ENCODE data around the gene CCDC92. TPM values are rescaled to one million over a fixed set of nuclear protein-coding genes. Genes with fewer than 3 reads are reported as not detected.

The CCDC92 gene
- total and polyA plus RNA-seq, 10 of the 15 experiments (the other 5 are each of a cell fraction or from before 2014, with no cell fraction given), result 0.53 to 11.8 (median 4.2) TPM

DNA sequence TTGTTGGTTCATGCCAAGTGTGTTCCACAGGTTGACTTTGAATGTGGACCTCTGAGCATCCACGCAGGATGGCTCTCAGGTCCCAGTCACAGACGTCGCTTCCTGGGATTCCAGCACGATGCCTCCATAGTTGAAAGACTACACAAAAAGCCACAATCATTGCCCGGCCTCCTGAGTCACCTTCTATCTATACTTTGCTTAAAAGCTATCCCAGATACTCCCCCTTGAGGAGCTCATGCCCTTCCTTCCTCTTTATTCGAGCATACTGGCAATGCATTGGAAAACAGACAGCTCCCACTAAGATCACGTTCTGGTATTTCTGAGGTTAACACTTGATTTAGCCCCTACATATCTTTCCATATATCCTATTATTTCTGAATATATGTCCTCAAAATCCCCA is 40.4 kb upstream of the CCDC92 start:
- no peak for DNase-seq (ENCODE audit: low read depth, low spot score)
- POLR2A ChIA-PET, result no interaction called here
- no peak for TF ChIP-seq ZNF207 (IDR thresholded peaks at IDR 0.05; ENCODE audit: borderline replicate concordance)
- no peak for TF ChIP-seq TCF7 (IDR thresholded peaks at IDR 0.05; ENCODE audit: borderline replicate concordance)
- TF ChIP-seq RFX5 (IDR thresholded peaks at IDR 0.05; ENCODE audit: low read depth, low read length), result no peak
- TF ChIP-seq ZNF217 (IDR thresholded peaks at IDR 0.05), result no peak
- no peak for TF ChIP-seq RB1 (IDR thresholded peaks at IDR 0.05; ENCODE audit: borderline replicate concordance)
- TF ChIP-seq ZZZ3 (IDR thresholded peaks at IDR 0.05; ENCODE audit: control insufficient read depth, insufficient read length, low read depth), result no peak
- no peak for TF ChIP-seq MTA3 (IDR thresholded peaks at IDR 0.05; ENCODE audit: borderline replicate concordance, low read length)
- TF ChIP-seq, protein P1, sequence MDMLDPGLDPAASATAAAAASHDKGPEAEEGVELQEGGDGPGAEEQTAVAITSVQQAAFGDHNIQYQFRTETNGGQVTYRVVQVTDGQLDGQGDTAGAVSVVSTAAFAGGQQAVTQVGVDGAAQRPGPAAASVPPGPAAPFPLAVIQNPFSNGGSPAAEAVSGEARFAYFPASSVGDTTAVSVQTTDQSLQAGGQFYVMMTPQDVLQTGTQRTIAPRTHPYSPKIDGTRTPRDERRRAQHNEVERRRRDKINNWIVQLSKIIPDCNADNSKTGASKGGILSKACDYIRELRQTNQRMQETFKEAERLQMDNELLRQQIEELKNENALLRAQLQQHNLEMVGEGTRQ (IDR thresholded peaks at IDR 0.05; ENCODE audit: borderline replicate concordance, low read depth, low read length), result no peak
- no peak for TF ChIP-seq CHD2 (IDR thresholded peaks at IDR 0.05; ENCODE audit: borderline replicate concordance, low read depth, low read length)
- TF ChIP-seq SUPT20H (IDR thresholded peaks at IDR 0.05; ENCODE audit: borderline replicate concordance, control insufficient read depth, low read depth, low read length), result no peak
- TF ChIP-seq ZBED1 (IDR thresholded peaks at IDR 0.05; ENCODE audit: borderline replicate concordance), result no peak
- no peak for TF ChIP-seq TARDBP (IDR thresholded peaks at IDR 0.05; ENCODE audit: borderline replicate concordance)
- TF ChIP-seq STAT3 (IDR thresholded peaks at IDR 0.05; ENCODE audit: low read depth, low read length), result no peak
- TF ChIP-seq FOS (IDR thresholded peaks at IDR 0.05; ENCODE audit: borderline replicate concordance, extremely low read depth, insufficient read length), result no peak
- TF ChIP-seq, protein P2, sequence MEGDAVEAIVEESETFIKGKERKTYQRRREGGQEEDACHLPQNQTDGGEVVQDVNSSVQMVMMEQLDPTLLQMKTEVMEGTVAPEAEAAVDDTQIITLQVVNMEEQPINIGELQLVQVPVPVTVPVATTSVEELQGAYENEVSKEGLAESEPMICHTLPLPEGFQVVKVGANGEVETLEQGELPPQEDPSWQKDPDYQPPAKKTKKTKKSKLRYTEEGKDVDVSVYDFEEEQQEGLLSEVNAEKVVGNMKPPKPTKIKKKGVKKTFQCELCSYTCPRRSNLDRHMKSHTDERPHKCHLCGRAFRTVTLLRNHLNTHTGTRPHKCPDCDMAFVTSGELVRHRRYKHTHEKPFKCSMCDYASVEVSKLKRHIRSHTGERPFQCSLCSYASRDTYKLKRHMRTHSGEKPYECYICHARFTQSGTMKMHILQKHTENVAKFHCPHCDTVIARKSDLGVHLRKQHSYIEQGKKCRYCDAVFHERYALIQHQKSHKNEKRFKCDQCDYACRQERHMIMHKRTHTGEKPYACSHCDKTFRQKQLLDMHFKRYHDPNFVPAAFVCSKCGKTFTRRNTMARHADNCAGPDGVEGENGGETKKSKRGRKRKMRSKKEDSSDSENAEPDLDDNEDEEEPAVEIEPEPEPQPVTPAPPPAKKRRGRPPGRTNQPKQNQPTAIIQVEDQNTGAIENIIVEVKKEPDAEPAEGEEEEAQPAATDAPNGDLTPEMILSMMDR (IDR thresholded peaks at IDR 0.05 in 2 of 3, conservative IDR thresholded peaks at IDR 0.05 in 1 of 3; ENCODE audit: control insufficient read depth in 2 of 3, extremely low read depth in 1 of 3, insufficient read depth in 1 of 3, low read depth in 3 of 3, low read length in 3 of 3), result no peak
- TF ChIP-seq CBX3 (IDR thresholded peaks at IDR 0.05; ENCODE audit: borderline replicate concordance, low read depth), result no peak
- no peak for TF ChIP-seq CHD4 (IDR thresholded peaks at IDR 0.05)
- RAD21 ChIA-PET (ENCODE audit: unreplicated experiment), result no interaction called here
- H3K9me3 ChIP-seq (replicated peaks; ENCODE audit: control insufficient read depth, insufficient read depth, low read length), result no peaks in the 10 kb centered on the region
- no peak for ATAC-seq
- H3K4me2 ChIP-seq (ENCODE audit: control insufficient read depth, insufficient read depth), result no peak overlapping the region
- H3K9ac ChIP-seq (ENCODE audit: control insufficient read depth, insufficient read depth, low read length), result no peak overlapping the region
- SMC1A ChIA-PET (ENCODE audit: uncharacterized antibody, unreplicated experiment), result no interaction called here
- in situ Hi-C loops (cut with MboI) (no loop called here), intact Hi-C loops (cut with micrococcal nuclease; ENCODE audit: unreplicated experiment) (no loop called here)
- H2AFZ ChIP-seq (ENCODE audit: control insufficient read depth, low read depth, low read length), result no peak overlapping the region
- H3K27ac ChIP-seq (ENCODE audit: control insufficient read depth, insufficient read depth), result no peak overlapping the region
- H3K4me3 ChIP-seq, result no peak overlapping the region
- no peaks in the 10 kb centered on the region for H3K79me2 ChIP-seq (ENCODE audit: control insufficient read depth, insufficient read depth, low read length)
- no TSS peak for BruUV-seq (replicated peaks)
- 85% methylated on average over 7 of the region's 7 CpGs for WGBS (ENCODE audit: insufficient coverage, insufficient replicate concordance, low lambda C conversion rate, missing lambda C conversion rate)
- CTCF ChIA-PET, result no interaction called here
- H4K20me1 ChIP-seq (ENCODE audit: control insufficient read depth, insufficient read depth), result no peaks in the 10 kb centered on the region
- FAIRE-seq, result no peak
- H3K36me3 ChIP-seq (ENCODE audit: control insufficient read depth in 2 of 2, insufficient read depth in 2 of 2, low read length in 1 of 2), result peaks cover 0 to 15% of the 10 kb centered on the region in 2 experiments; a peak in 3 of 4 replicates
- no peaks in the 10 kb centered on the region for H3K4me1 ChIP-seq (ENCODE audit: control insufficient read depth, insufficient read depth, low read length)
- no peaks in the 10 kb centered on the region for H3K27me3 ChIP-seq (replicated peaks in 1 of 2; ENCODE audit: control insufficient read depth in 2 of 2, insufficient read depth in 2 of 2, low read length in 1 of 2)

Data from GM12878 (cell line).